ENCODE results near the gene WNT6.

Gene WNT6

DNA sequence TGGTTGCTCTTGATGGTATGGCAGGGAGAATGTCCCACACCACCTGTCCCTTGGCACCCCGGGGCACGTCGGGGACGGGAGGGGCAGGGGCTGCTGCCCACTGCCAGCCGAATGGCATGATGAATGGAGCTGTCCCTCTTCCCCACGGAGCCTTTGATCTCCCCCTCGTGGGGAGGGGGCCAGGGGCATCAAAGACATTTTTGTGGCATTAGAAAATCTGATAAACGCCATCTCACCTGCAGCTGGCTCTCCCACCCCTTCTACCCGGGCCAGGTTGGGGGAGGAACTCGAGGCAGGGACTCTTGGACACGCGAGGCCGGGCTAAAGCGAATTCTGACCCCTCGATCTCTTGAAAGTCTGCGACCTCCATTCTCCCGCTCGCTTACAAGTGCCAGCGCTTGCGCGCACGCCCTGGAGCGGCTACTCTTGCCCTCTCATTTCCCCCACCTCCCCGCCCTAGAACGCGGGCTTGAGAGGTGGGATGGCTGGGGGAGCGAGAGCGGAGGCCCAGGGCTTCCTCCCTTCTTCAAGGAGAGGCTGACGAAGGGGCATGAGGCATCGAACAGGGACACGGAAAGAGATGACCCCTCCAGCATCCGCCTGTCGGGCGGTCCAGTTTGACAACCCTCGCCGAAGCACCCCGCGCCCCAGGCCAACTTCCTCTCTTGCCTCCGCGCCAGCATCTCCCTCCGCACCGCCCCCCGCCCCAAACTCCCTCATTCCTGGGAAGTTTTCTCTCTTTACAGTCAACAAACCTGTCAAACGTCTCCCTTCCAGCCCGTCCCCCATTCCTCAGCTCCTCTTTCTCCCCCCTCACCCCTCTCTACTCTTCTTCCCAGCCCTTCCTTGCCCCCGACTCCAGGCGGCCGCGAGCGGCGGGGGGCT, 692 bp upstream of the WNT6 start:
- no peak for DNase-seq

- no peak for DNase-seq
These were observed 605 bp downstream of the WNT6 start for GRCh38 chr2:218859988-218860831.

GRCh38 chr2:218860950-218861381, 1.4 kb downstream of the WNT6 start:
- no peak for DNase-seq

DNA sequence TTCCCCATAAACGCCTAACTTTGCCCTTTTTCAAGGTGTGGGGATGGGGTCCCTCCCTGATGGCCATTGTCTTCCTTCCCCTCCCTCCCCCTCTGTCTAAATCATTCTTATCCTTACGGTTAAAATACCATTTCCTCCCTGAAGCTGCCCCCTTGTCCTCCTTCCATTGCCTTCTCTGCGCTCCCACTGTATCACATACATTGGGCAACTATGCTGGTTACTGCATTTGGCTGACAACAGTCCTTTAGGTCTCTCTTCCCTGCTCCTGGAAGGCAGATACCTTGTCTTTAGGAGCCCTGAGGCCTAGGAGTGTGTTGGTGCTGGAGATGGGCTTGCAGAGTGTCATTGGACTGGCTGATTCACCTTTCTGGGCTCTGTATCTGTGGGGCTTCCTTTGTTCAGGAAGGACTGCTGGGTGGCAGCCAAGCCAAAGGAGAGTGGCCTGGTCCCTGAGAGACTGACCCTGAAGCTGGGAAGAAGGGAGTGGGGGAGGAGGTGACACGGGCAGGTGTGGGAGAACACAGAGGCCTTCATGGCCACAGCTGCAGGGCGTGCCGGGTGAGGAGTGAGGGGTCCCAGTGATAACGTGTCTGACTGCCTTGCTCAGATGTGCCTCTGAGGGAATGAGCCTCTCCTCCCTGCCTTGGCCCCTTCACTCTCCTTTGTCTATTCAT, 2.2 kb downstream of the WNT6 start:
- no peak for DNase-seq

- no peak for DNase-seq
These were observed 3.5 kb downstream of the WNT6 start for GRCh38 chr2:218863021-218863520.

- DNase-seq = no peak
These were observed 5.8 kb downstream of the WNT6 start for GRCh38 chr2:218865396-218865795.

- DNase-seq = no peak
These were observed 6.4 kb downstream of the WNT6 start for GRCh38 chr2:218865999-218866398.

GRCh38 chr2:218867900-218868299, 8.3 kb downstream of the WNT6 start:
- no peak for DNase-seq

GRCh38 chr2:218869064-218869463, 9.5 kb downstream of the WNT6 start:
- DNase-seq = no peak

GRCh38 chr2:218870984-218871344, 11.4 kb downstream of the WNT6 start:
- peak; percentile 68 for DNase-seq

DNA sequence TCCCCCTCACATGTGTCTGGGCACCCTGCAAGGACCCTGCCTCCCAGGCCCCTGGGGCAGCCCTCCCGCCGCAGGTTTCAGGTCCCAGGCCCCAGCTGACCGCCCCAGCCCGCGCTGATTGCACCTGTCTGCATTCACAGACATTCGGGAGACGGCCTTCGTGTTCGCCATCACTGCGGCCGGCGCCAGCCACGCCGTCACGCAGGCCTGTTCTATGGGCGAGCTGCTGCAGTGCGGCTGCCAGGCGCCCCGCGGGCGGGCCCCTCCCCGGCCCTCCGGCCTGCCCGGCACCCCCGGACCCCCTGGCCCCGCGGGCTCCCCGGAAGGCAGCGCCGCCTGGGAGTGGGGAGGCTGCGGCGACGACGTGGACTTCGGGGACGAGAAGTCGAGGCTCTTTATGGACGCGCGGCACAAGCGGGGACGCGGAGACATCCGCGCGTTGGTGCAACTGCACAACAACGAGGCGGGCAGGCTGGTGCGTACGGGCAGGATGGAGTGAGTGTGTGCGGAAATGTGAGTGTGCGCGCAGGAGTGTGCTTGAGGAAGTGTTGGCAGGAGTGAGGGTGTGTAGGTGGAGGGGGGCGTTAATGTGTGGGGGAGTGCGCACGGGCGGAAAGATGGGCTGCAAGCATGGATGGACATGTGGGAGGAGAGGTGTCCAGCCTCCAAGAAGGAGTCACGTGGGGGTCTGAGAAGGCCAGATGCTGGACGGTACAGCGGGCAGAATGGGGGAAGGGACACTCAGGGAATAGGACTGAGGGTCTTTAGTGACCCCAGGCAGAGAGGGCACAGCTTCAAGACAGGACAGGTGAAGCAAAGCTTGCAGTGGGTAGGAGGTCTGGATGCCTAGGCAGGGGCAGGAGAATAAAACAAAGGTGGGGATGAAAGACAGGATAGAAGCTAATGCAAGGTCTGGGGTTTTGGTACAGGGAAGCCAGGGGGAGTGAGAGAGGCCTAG, 12.0 kb downstream of the WNT6 start:
- DNase-seq = no peak

- DNase-seq = no peak
These were observed 13.2 kb downstream of the WNT6 start for GRCh38 chr2:218872645-218873358.

DNA sequence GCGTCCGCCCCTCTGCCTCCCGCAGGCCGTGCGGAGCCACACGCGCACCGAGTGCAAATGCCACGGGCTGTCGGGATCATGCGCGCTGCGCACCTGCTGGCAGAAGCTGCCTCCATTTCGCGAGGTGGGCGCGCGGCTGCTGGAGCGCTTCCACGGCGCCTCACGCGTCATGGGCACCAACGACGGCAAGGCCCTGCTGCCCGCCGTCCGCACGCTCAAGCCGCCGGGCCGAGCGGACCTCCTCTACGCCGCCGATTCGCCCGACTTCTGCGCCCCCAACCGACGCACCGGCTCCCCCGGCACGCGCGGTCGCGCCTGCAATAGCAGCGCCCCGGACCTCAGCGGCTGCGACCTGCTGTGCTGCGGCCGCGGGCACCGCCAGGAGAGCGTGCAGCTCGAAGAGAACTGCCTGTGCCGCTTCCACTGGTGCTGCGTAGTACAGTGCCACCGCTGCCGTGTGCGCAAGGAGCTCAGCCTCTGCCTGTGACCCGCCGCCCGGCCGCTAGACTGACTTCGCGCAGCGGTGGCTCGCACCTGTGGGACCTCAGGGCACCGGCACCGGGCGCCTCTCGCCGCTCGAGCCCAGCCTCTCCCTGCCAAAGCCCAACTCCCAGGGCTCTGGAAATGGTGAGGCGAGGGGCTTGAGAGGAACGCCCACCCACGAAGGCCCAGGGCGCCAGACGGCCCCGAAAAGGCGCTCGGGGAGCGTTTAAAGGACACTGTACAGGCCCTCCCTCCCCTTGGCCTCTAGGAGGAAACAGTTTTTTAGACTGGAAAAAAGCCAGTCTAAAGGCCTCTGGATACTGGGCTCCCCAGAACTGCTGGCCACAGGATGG, 14.0 kb downstream of the WNT6 start:
- no peak for DNase-seq

DNA sequence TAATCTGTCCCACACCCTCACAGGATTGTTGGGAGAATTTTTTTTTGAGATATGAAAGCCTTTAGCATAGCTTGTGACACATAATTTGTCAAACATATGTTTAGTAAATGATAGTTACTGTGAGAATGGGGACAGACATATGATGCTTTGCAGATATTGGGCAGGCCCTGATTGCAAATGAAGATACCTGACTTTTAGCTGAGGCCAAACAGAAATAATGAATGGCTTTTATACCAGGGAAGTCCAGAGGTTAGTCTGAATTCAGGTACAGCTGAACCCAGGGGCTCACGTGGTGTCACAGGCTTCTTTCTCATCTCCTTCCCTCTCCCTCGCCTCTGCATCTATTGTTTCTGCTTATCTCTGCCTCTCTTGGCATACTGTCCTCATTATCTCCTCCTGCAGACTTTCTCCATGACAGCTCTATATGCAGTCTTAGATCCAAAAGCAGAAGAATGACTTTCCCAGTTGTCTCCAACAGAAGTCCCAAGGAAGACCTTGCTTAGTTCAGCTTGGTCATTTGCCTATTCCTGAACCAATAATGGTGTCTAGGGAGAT, 16.2 kb downstream of the WNT6 start:
- DNase-seq = no peak

DNA sequence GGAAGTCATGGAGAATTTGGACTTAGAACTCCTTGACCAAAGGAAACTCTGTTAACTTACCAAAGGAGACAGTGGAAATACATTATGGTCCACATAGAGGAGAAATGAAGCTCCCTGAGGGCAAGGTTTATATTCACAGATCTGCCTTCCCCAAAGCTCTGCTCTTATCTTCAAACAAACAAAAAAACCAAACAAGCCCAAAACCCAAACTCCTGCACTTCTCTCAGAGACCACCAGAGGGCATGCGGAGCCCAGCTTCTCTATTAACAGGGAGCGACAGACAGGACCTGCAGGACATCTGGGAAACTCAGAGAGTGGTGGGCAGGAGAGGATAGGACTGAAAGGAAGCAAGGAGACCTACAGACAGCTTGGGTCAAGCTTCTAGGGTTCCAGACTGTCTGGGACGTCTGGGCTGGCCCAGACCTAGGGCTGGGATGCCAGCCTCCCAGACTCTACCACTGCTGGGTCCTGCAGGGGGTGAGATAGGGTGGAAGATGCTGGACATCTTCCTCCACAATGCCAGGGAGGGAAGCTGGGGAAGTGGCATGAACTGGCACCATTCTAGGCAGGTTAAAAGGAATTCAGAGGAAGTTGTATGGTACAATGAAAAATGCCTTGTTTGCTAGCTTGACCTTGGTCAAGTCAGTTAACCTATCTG, 17.1 kb downstream of the WNT6 start:
- DNase-seq = no peak

DNA sequence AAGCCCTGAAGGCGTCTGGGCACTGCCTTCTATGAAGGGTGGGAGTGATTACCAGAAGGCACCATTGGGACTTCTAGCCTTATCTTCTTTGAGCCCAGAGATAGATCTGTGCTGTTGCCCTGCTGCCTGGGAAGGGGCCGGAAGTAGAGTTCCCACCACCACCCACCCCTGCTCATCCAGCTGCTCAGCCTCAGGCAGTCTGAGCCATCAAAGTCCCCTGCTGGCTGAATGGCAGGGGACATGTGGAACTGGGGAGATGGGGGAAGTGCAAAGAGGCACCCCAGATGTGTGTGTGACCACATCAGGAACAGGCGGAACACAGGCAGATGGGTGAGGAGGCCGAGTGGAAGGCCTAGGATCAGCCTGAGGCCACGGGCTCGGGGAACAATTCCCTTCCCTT, 17.7 kb downstream of the WNT6 start:
- no peak for DNase-seq

DNA sequence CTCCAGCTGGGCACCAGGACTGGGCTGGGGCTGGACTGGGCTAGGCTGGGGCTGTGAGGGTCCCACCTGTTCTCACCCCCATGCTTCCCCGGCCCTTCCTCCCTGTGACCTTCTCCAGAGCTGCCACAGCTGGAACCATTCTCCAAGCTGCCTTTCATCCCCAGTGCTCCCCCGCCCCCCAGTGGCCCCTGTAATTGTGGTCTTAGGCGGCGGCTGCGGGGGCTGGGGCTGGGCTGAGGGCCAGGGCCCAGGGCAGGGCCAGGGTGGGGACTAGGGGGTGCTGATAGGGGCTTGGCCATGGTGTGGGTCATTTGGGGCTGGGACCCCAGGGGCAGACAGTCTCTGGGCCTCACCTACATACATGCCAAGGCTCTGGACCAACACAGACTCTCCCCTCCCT, 18.3 kb downstream of the WNT6 start:
- no peak for DNase-seq

GRCh38 chr2:218878486-218878885, 18.9 kb downstream of the WNT6 start:
- DNase-seq = no peak

- no peak for DNase-seq
These were observed 19.5 kb downstream of the WNT6 start for GRCh38 chr2:218878926-218879761.

Data from GF-D8 (cell line).